Measurements from ENCODE around the gene ABCB4.

- TF ChIP-seq SP1 (IDR thresholded peaks at IDR 0.05; ENCODE audit: low read depth, low read length), result no peak
- no peak for TF ChIP-seq CTCF (IDR thresholded peaks at IDR 0.05; ENCODE audit: control extremely low read depth in 1 of 3, insufficient read depth in 1 of 3, low read depth in 1 of 3, low read length in 3 of 3)
- no peak for TF ChIP-seq ZNF274 (IDR thresholded peaks at IDR 0.05; ENCODE audit: borderline replicate concordance, extremely low read depth, low read length)
- TF ChIP-seq EP300 (IDR thresholded peaks at IDR 0.05; ENCODE audit: borderline replicate concordance in 1 of 2, low read depth in 2 of 2, low read length in 2 of 2), result no peak
- no peak for TF ChIP-seq CREB1 (IDR thresholded peaks at IDR 0.05)
- TF ChIP-seq RAD21 (IDR thresholded peaks at IDR 0.05 in 1 of 2, conservative IDR thresholded peaks at IDR 0.05 in 1 of 2; ENCODE audit: low read depth in 2 of 2, low read length in 2 of 2), result no peak
- TF ChIP-seq TEAD4 (IDR thresholded peaks at IDR 0.05; ENCODE audit: low read depth, low read length), result no peak
- no peak for TF ChIP-seq BRCA1 (IDR thresholded peaks at IDR 0.05; ENCODE audit: low read depth, low read length)
- TF ChIP-seq EZH2 (IDR thresholded peaks at IDR 0.05; ENCODE audit: low read depth, low read length, severe bottlenecking), result no peak
- no peak for TF ChIP-seq POLR2A (IDR thresholded peaks at IDR 0.05; ENCODE audit: control extremely low read depth in 1 of 2, low read depth in 2 of 2, low read length in 2 of 2)
- no peak for TF ChIP-seq JUN (IDR thresholded peaks at IDR 0.05; ENCODE audit: low read depth, low read length)
- no peak for TF ChIP-seq RNF2 (IDR thresholded peaks at IDR 0.05; ENCODE audit: borderline replicate concordance, low read depth, low read length, missing control alignments, poor library complexity, severe bottlenecking)
- TF ChIP-seq MAX (IDR thresholded peaks at IDR 0.05), result no peak
- TF ChIP-seq POLR2AphosphoS5 (IDR thresholded peaks at IDR 0.05; ENCODE audit: low read depth, low read length), result no peak
Measured at GRCh38 chr7:87359366-87359765, 116.1 kb downstream of the ABCB4 start.
